Neural progenitor cell (in vitro differentiated cells): ENCODE measurements around the gene FARP2.

ENCODE experiments used
- CTCF ChIP-seq: fragments of 200-600 bp; sonication (generic); IDR thresholded peaks from 2 replicates; pipeline ENCODE4 v1.5.1; 2017; ENCODE audit warnings: antibody characterized with exemption, mild to moderate bottlenecking
- EZH2phosphoT487 ChIP-seq: fragments of 200-600 bp; sonication (generic); IDR thresholded peaks from 2 replicates; pipeline ENCODE4 v1.6.1; 2017; ENCODE audit warnings: antibody characterized with exemption

GRCh38 chr2:241530571-241530970 is 174.5 kb downstream of the FARP2 start:
- TF ChIP-seq EZH2phosphoT487 (no peak), CTCF (no peak)
